Endothelial cell (in vitro differentiated cells): ENCODE data around the gene ANKZF1. TPM values are rescaled to one million over a fixed set of nuclear protein-coding genes. Genes with fewer than 3 reads are reported as not detected.

Experiments
- DNase-seq: peaks from one replicate; pipeline ENCODE4 v3.0.0; 2021; ENCODE audit warnings: low spot score
- H3K27ac Mint-ChIP-seq: one replicate; pipeline ENCODE4 v1.8.0; 2021; ENCODE audit warnings: mixed read lengths, inconsistent platforms; ENCODE audit not compliant: unreplicated experiment
- H3K27me3 Mint-ChIP-seq: one replicate; pipeline ENCODE4 v1.8.0; 2021; ENCODE audit warnings: mild to moderate bottlenecking, moderate library complexity, mixed read lengths, inconsistent platforms; ENCODE audit not compliant: unreplicated experiment
- H3K36me3 Mint-ChIP-seq: one replicate; pipeline ENCODE4 v1.8.0; 2021; ENCODE audit warnings: mild to moderate bottlenecking, low read depth, mixed read lengths, inconsistent platforms; ENCODE audit not compliant: unreplicated experiment
- H3K4me1 Mint-ChIP-seq: one replicate; pipeline ENCODE4 v1.8.0; 2021; ENCODE audit warnings: mild to moderate bottlenecking, mixed read lengths, inconsistent platforms; ENCODE audit not compliant: unreplicated experiment
- H3K4me3 Mint-ChIP-seq: one replicate; pipeline ENCODE4 v1.8.0; 2021; ENCODE audit warnings: mild to moderate bottlenecking, mixed read lengths, inconsistent platforms; ENCODE audit not compliant: unreplicated experiment
- H3K9me3 Mint-ChIP-seq: one replicate; pipeline ENCODE4 v1.8.0; 2021; ENCODE audit warnings: mixed read lengths, inconsistent platforms; ENCODE audit not compliant: unreplicated experiment
- CTCF ChIP-seq: fragments of 200-600 bp; sonication (generic); IDR thresholded peaks from one replicate; pipeline ENCODE4 v1.5.0; 2021; ENCODE audit warnings: antibody characterized with exemption; ENCODE audit not compliant: unreplicated experiment
- total RNA-seq: library from RNA; stranded (reverse); fragmentation: NEBNext Ultra II Directional; extraction: Animal tissue kit (Norgen Biotek cat#: 25700); gene quantifications from one replicate; pipeline ENCODE4 v1.2.1, GENCODE V29; 2021; ENCODE audit not compliant: unreplicated experiment

The ANKZF1 gene
- total RNA-seq, 1 donor from 2014 or later, result 43.8 TPM

- Mint-ChIP-seq H3K4me3 (no peak overlapping the region), H3K4me1 (peaks cover 5% of the 10 kb centered on the region), H3K27me3 (peaks cover 11% of the 10 kb centered on the region), H3K9me3 (no peaks in the 10 kb centered on the region), H3K36me3 (peaks cover 22% of the 10 kb centered on the region), H3K27ac (no peak overlapping the region)
- TF ChIP-seq CTCF, result no peak
- no peak for DNase-seq
Observed at GRCh38 chr2:219284501-219285372, 55.1 kb downstream of the ANKZF1 start.

- TF ChIP-seq CTCF, result no peak
- H3K4me3 Mint-ChIP-seq, result no peak overlapping the region
- H3K4me1 Mint-ChIP-seq, result peaks cover 2% of the 10 kb centered on the region
- no peaks in the 10 kb centered on the region for H3K9me3 Mint-ChIP-seq
- H3K36me3 Mint-ChIP-seq, result peaks cover 22% of the 10 kb centered on the region
- no peak overlapping the region for H3K27ac Mint-ChIP-seq
- DNase-seq, result no peak
- H3K27me3 Mint-ChIP-seq, result peaks cover 11% of the 10 kb centered on the region
Observed at GRCh38 chr2:219285373-219285735, 55.7 kb downstream of the ANKZF1 start.

GRCh38 chr2:219285894-219286425 is 56.4 kb downstream of the ANKZF1 start:
- Mint-ChIP-seq H3K36me3 (peaks cover 20% of the 10 kb centered on the region), H3K27ac (no peak overlapping the region), H3K4me3 (no peak overlapping the region), H3K9me3 (no peaks in the 10 kb centered on the region), H3K4me1 (no peaks in the 10 kb centered on the region), H3K27me3 (peaks cover 10% of the 10 kb centered on the region)
- DNase-seq, result no peak
- no peak for TF ChIP-seq CTCF

Other genes starting within 250 kb of the ANKZF1 start
- 0.56 TPM for gene FEV, start 244.6 kb upstream of the ANKZF1 start, total RNA-seq
- not detected for gene CRYBA2, start 236.4 kb upstream of the ANKZF1 start, total RNA-seq
- gene CFAP65, start 188.3 kb upstream of the ANKZF1 start, total RNA-seq, result 0.59 TPM
- not detected for gene IHH, start 168.9 kb upstream of the ANKZF1 start, total RNA-seq
- gene NHEJ1, start 69.0 kb upstream of the ANKZF1 start, total RNA-seq, result 11.1 TPM
- 1.7 TPM for gene SLC23A3, start 59.8 kb upstream of the ANKZF1 start, total RNA-seq
- 47.1 TPM for gene CNPPD1, start 52.9 kb upstream of the ANKZF1 start, total RNA-seq
- gene RETREG2, start 51.5 kb upstream of the ANKZF1 start, total RNA-seq, result 90.6 TPM
- 39.7 TPM for gene ZFAND2B, start 23.0 kb upstream of the ANKZF1 start, total RNA-seq
- gene ABCB6, start 10.8 kb upstream of the ANKZF1 start, total RNA-seq, result 11.4 TPM
- 48.5 TPM for gene ATG9A, start 170 bp upstream of the ANKZF1 start, total RNA-seq
- 7.3 TPM for gene GLB1L, start 15.6 kb downstream of the ANKZF1 start, total RNA-seq
- gene STK16, start 15.7 kb downstream of the ANKZF1 start, total RNA-seq, result 29.5 TPM
- not detected for gene TUBA4B, start 23.4 kb downstream of the ANKZF1 start, total RNA-seq
- gene TUBA4A, start 24.1 kb downstream of the ANKZF1 start, total RNA-seq, result 18.7 TPM
- gene DNAJB2, start 49.6 kb downstream of the ANKZF1 start, total RNA-seq, result 64.3 TPM
- 1.1 TPM for gene PTPRN, start 79.6 kb downstream of the ANKZF1 start, total RNA-seq
- gene RESP18, start 102.9 kb downstream of the ANKZF1 start, total RNA-seq, result not detected
- 49.6 TPM for gene DNPEP, start 158.1 kb downstream of the ANKZF1 start, total RNA-seq
- 0.10 TPM for gene DES, start 188.6 kb downstream of the ANKZF1 start, total RNA-seq
- gene SPEG, start 205.0 kb downstream of the ANKZF1 start, total RNA-seq, result 6.1 TPM